Glutamatergic neuron (in vitro differentiated cells): Measurements from ENCODE around the gene ESYT2. TPM values are rescaled to one million over a fixed set of nuclear protein-coding genes. Genes with fewer than 3 reads are reported as not detected.

Experiments used
- DNase-seq: peaks from one replicate; pipeline ENCODE4 v3.0.0; 2022
- H3K27ac Mint-ChIP-seq: one replicate; pipeline ENCODE4 v1.8.0; 2020; ENCODE audit warnings: mild to moderate bottlenecking, mixed read lengths, inconsistent platforms; ENCODE audit not compliant: unreplicated experiment
- H3K27me3 Mint-ChIP-seq: one replicate; pipeline ENCODE4 v1.8.0; 2020; ENCODE audit warnings: mild to moderate bottlenecking, moderate library complexity, mixed read lengths, inconsistent platforms; ENCODE audit not compliant: unreplicated experiment
- H3K36me3 Mint-ChIP-seq: one replicate; pipeline ENCODE4 v1.8.0; 2020; ENCODE audit warnings: mild to moderate bottlenecking, mixed read lengths, inconsistent platforms; ENCODE audit not compliant: unreplicated experiment
- H3K4me1 Mint-ChIP-seq: one replicate; pipeline ENCODE4 v1.8.0; 2020; ENCODE audit warnings: mild to moderate bottlenecking, low read depth, mixed read lengths, inconsistent platforms; ENCODE audit not compliant: unreplicated experiment
- H3K4me3 Mint-ChIP-seq: one replicate; pipeline ENCODE4 v1.8.0; 2020; ENCODE audit warnings: mild to moderate bottlenecking, mixed read lengths, inconsistent platforms; ENCODE audit not compliant: unreplicated experiment
- H3K9me3 Mint-ChIP-seq: one replicate; pipeline ENCODE4 v1.8.0; 2020; ENCODE audit warnings: mild to moderate bottlenecking, moderate library complexity, mixed read lengths, inconsistent platforms; ENCODE audit not compliant: unreplicated experiment
- CTCF ChIP-seq: fragments of 200-600 bp; sonication (generic); IDR thresholded peaks from one replicate; pipeline ENCODE4 v1.5.0; 2021; ENCODE audit not compliant: partially characterized antibody, unreplicated experiment
- total RNA-seq: library from RNA; stranded (reverse); fragmentation: NEBNext Ultra II Directional; extraction: Animal tissue kit (Norgen Biotek cat#: 25700); gene quantifications from one replicate; pipeline ENCODE4 v1.2.1, GENCODE V29; 2021; ENCODE audit not compliant: unreplicated experiment

The ESYT2 gene
- total RNA-seq, 1 donor from 2014 or later, result 41.9 TPM

- no peak for DNase-seq
- peaks cover 8% of the 10 kb centered on the region for H3K27me3 Mint-ChIP-seq
- no peak overlapping the region for H3K27ac Mint-ChIP-seq
- TF ChIP-seq CTCF, result no peak
- no peak overlapping the region for H3K4me3 Mint-ChIP-seq
- no peaks in the 10 kb centered on the region for H3K4me1 Mint-ChIP-seq
- peaks cover 4% of the 10 kb centered on the region for H3K36me3 Mint-ChIP-seq
- H3K9me3 Mint-ChIP-seq, result no peaks in the 10 kb centered on the region
Observed at GRCh38 chr7:158728911-158729645, 100.2 kb downstream of the ESYT2 start.

DNA sequence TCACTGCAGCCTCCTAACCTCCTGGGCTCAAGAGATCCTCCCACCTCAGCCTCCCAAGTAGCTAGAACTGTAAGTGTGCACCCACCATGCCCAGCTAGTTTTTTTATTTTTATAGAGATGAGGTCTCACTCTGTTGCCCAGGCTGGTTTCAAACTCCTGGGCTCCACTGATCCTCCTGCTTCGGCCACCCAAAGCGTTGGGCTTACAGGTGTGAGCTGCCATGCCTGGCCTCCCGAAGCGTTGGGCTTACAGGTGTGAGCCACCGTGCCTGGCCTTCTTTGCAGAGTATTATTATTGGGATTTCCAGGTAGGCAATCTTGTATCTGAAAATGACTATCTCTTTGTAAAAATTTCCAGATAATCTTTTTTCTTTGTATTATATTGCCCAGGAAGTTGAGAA is 101.6 kb downstream of the ESYT2 start:
- H3K27ac Mint-ChIP-seq, result no peak overlapping the region
- H3K9me3 Mint-ChIP-seq, result no peaks in the 10 kb centered on the region

GRCh38 chr7:158726277-158726807 is 103.0 kb downstream of the ESYT2 start:
- Mint-ChIP-seq H3K27ac (no peak overlapping the region), H3K4me1 (no peaks in the 10 kb centered on the region), H3K36me3 (peaks cover 4% of the 10 kb centered on the region), H3K9me3 (peaks cover 2% of the 10 kb centered on the region), H3K4me3 (no peak overlapping the region), H3K27me3 (peaks cover 8% of the 10 kb centered on the region)
- TF ChIP-seq CTCF, result no peak
- DNase-seq, result no peak

More for the DNA sequence above, 101.6 kb downstream of the ESYT2 start:
- Mint-ChIP-seq H3K4me3 (no peak overlapping the region), H3K27me3 (peaks cover 8% of the 10 kb centered on the region), H3K4me1 (no peaks in the 10 kb centered on the region), H3K36me3 (peaks cover 4% of the 10 kb centered on the region)
- no peak for TF ChIP-seq CTCF
- no peak for DNase-seq

DNA sequence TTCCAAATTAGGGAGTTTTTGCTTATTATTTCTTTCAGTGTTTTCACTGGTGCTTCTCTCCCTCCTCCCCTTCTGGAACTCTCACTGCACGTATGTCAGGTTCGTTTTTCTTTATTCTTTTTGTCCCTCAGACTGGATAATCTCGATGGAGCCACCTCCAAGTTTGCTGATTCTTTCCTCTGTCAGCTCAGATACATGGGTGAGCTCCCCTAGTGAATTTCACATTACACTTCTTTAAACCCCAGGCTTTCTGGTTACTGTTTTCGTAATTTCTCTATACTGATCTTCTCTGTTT is 103.9 kb downstream of the ESYT2 start:
- no peak for TF ChIP-seq CTCF
- H3K4me1 Mint-ChIP-seq, result no peaks in the 10 kb centered on the region

More for the DNA sequence above, 103.9 kb downstream of the ESYT2 start:
- H3K4me3 Mint-ChIP-seq, result no peak overlapping the region
- H3K9me3 Mint-ChIP-seq, result peaks cover 2% of the 10 kb centered on the region
- no peak overlapping the region for H3K27ac Mint-ChIP-seq
- no peak for DNase-seq
- peaks cover 4% of the 10 kb centered on the region for H3K36me3 Mint-ChIP-seq
- H3K27me3 Mint-ChIP-seq, result peaks cover 8% of the 10 kb centered on the region
